ENCODE measurements around the gene SLC35F4.
"Not testable (repeated sequence)": the region's sequence is repeated elsewhere in the genome, so short reads cannot be mapped to it uniquely, and the experiment has no call there.

The SLC35F4 gene

GRCh38 chr14:57771801-57772200, 94.1 kb downstream of the SLC35F4 start:
- no peak for DNase-seq

- no peak for DNase-seq
These were observed 95.9 kb downstream of the SLC35F4 start for GRCh38 chr14:57769863-57770523.

- no peak for DNase-seq
These were observed 104.1 kb downstream of the SLC35F4 start for GRCh38 chr14:57761800-57762199.

- DNase-seq, result no peak
These were observed 105.0 kb downstream of the SLC35F4 start for GRCh38 chr14:57760896-57761295.

- DNase-seq, result no peak
These were observed 110.8 kb downstream of the SLC35F4 start for GRCh38 chr14:57755018-57755521.

- no peak for DNase-seq
These were observed 111.4 kb downstream of the SLC35F4 start for GRCh38 chr14:57754527-57754926.

GRCh38 chr14:57753821-57754220, 112.1 kb downstream of the SLC35F4 start:
- DNase-seq, result no peak

- DNase-seq, result not testable (repeated sequence)
These were observed 113.7 kb downstream of the SLC35F4 start for GRCh38 chr14:57752142-57752695.

GRCh38 chr14:57751400-57751799, 114.5 kb downstream of the SLC35F4 start:
- DNase-seq, result no peak

- no peak for DNase-seq
These were observed 116.6 kb downstream of the SLC35F4 start for GRCh38 chr14:57749267-57749666.

- no peak for DNase-seq
These were observed 117.6 kb downstream of the SLC35F4 start for GRCh38 chr14:57748279-57748678.

- no peak for DNase-seq
These were observed 118.9 kb downstream of the SLC35F4 start for GRCh38 chr14:57747036-57747435.

- DNase-seq, result no peak
These were observed 119.3 kb downstream of the SLC35F4 start for GRCh38 chr14:57746563-57746962.

- no peak for DNase-seq
These were observed 126.4 kb downstream of the SLC35F4 start for GRCh38 chr14:57739516-57739915.

GRCh38 chr14:57737598-57737997, 128.3 kb downstream of the SLC35F4 start:
- no peak for DNase-seq

- DNase-seq, result no peak
These were observed 129.5 kb downstream of the SLC35F4 start for GRCh38 chr14:57736391-57736790.

GRCh38 chr14:57735276-57735675, 130.6 kb downstream of the SLC35F4 start:
- no peak for DNase-seq

- DNase-seq, result no peak
These were observed 133.2 kb downstream of the SLC35F4 start for GRCh38 chr14:57732463-57733285.

GRCh38 chr14:57729208-57730187, 136.4 kb downstream of the SLC35F4 start:
- DNase-seq, result no peak

- no peak for DNase-seq
These were observed 140.4 kb downstream of the SLC35F4 start for GRCh38 chr14:57725399-57726077.

- DNase-seq, result not testable (repeated sequence)
These were observed 143.8 kb downstream of the SLC35F4 start for GRCh38 chr14:57722141-57722540.

- no peak for DNase-seq
These were observed 151.4 kb downstream of the SLC35F4 start for GRCh38 chr14:57714487-57714931.

Data from activated CD4-positive, CD25-positive, alpha-beta regulatory T cell (primary cell).